Measurements from ENCODE around the gene PLPPR1.

Gene PLPPR1

GRCh38 chr9:101354765-101355708 lies 326.5 kb downstream of the PLPPR1 start:
- DNase-seq = no peak

DNA sequence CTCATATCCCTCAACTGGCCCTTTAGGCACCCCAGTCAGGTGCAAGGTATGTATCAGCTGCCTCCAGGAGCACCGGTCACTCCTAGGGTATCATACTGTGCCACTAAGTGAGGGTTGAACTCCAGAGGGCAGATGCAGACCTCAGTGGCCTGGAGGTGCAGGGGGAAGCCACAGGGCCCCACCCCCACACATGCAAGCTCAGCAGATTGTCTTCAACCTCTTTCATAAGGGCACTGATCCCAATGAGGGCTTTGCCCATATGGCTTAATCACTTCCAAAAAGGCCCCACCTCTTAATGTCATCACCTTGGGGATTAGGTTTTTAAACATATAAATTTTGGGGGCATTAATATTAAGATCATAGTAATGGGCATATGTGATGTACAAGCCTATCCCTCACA lies 328.1 kb downstream of the PLPPR1 start:
- DNase-seq = no peak

GRCh38 chr9:101359679-101360078 lies 331.2 kb downstream of the PLPPR1 start:
- no peak for DNase-seq

- no peak for DNase-seq
These were observed 332.1 kb downstream of the PLPPR1 start for GRCh38 chr9:101360647-101361046.

DNA sequence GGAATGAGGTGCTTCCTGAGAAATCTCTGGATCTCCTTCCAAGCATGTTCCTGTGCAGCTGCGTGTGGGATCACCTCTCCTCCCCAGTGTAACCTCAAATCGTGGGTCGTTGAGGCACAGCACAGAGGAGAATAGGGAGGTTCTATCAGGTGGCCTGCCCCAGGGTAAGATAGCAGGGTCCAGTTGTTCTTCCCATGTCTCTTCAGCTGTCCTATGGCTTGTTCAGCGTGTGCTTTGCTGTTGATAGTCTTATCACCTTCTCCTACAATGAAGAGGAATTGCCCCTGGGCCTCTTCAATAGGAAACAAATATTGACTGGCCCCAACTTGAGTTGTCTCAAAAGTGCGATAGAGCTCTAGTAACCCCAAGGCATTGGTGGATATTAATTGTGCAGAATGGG lies 333.9 kb downstream of the PLPPR1 start:
- no peak for DNase-seq

GRCh38 chr9:101365181-101365580 lies 336.7 kb downstream of the PLPPR1 start:
- DNase-seq = no peak

GRCh38 chr9:101366038-101366756 lies 337.7 kb downstream of the PLPPR1 start:
- no peak for DNase-seq

DNA sequence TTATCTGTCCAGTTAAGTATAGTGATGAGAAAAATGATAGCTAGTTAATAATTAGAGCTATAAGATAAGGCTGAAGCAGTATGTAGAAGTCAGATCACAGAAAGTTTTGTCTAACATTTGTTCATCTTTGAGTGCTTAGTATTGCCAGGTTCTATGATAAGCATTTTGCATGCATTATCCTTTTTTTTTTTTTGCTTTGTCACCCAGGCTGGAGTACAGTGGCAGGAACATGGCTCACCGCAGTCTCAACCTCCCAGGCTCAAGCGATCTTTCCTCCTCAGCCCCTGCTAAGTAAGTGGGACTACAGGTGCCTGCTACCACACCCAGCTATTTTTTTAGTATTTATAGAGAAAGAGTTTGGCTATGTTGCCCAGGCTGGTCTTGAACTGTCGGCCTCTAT lies 338.8 kb downstream of the PLPPR1 start:
- DNase-seq = no peak

DNA sequence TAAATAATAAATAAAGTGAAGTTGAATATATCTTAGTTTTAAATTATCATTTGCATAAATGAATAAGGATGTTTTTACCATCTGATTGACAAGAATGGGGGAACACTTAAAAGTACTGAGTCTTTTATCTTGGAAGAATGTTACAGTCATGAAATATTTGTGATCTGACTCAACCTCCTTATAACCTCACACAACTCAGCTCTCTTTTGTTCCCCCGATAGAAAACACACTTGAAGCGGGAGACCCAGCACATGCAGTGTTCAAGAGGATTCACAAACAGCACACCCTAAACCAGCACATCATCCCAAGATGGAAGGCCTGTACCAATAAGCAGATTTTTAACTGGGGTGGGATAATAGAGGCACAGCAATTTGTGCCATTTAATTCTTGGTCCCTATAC lies 340.8 kb downstream of the PLPPR1 start:
- no peak for DNase-seq

DNA sequence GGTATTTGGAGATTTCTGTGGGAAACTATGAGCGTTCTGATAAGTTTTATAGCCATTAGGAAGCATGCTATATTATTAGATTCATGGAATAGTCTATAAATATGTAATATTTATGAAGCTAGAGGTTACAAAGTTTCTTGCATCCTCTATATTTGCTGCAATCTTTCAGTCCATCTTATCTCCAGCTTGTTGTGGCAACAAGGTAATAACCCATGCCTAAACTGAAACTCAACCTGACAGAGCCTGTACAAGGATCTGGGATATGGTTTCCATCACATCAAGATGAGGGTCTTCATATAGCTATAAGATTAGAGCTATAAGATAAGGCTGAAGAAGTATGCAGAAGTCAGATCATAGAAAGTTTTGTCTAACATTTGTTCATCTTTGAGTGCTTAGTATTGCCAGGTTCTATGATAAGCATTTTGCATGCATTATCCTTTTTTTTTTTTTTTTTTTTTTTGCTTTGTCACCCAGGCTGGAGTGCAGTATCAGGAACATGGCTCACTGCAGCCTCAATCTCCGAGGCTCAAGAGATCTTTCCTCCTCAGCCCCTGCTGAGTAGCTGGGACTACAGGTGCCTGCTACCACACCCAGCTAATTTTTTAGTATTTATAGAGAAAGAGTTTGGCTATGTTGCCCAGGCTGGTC lies 341.5 kb downstream of the PLPPR1 start:
- no peak for DNase-seq

GRCh38 chr9:101371813-101372212 lies 343.3 kb downstream of the PLPPR1 start:
- no peak for DNase-seq

DNA sequence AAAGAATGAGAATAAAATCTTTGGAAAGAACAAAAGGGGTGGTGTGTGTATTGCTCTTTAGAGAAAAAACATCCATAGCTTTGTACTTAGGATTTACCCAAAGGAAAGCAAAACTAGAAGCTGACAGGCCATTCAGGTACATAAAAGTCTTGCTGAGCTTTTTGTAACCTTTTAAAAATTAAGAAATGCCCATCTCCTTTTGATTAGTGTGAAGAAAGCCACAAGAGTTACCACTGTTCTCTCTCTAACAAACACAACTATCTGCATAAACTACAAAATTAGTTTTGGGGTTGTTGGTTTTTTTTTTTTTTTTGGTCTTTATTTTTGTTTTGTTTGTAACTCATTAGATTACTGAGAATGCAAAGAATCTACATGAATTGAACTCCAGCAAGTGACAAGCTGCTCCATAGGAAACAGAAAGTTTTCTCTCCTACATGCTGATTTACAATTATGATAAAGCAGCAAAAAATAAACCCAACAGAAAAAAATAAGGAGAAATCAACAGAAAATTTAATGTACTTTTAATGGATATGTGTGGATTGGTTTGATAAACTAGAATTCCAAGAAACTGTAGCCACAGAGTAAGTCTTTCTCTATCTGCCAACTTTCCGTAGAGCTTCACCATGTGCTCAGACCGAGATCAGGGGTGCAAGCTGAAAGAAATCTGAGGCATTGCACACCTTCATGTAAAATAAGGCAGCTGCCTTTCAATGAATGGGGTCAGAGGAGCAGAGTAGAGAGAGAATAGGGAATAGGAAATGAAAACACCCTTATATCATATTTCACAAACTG lies 344.0 kb downstream of the PLPPR1 start:
- DNase-seq = no peak
